ENCODE data around the gene IFI6.
"Not testable (repeated sequence)": the region's sequence is repeated elsewhere in the genome, so short reads cannot be mapped to it uniquely, and the experiment has no call there.

IFI6 gene

GRCh38 chr1:27627733-27628132 lies 44.3 kb downstream of the IFI6 start:
- not testable (repeated sequence) for DNase-seq (ENCODE audit: low spot score)

- no peak for DNase-seq (ENCODE audit: low spot score)
These were observed 44.9 kb downstream of the IFI6 start for GRCh38 chr1:27627061-27627460.

- no peak for DNase-seq (ENCODE audit: low spot score)
These were observed 45.7 kb downstream of the IFI6 start for GRCh38 chr1:27626031-27626935.

GRCh38 chr1:27624467-27625178 lies 47.4 kb downstream of the IFI6 start:
- no peak for DNase-seq (ENCODE audit: low spot score)

GRCh38 chr1:27623327-27624212 lies 48.4 kb downstream of the IFI6 start:
- no peak for DNase-seq (ENCODE audit: low spot score)

- DNase-seq (ENCODE audit: low spot score): peak; percentile 43
These were observed 49.2 kb downstream of the IFI6 start for GRCh38 chr1:27622828-27623227.

- DNase-seq (ENCODE audit: low spot score): no peak
These were observed 50.7 kb downstream of the IFI6 start for GRCh38 chr1:27621051-27621920.

GRCh38 chr1:27619782-27620438 lies 52.1 kb downstream of the IFI6 start:
- not testable (repeated sequence) for DNase-seq (ENCODE audit: low spot score)

- DNase-seq (ENCODE audit: low spot score): no peak
These were observed 53.5 kb downstream of the IFI6 start for GRCh38 chr1:27618341-27619082.

- no peak for DNase-seq (ENCODE audit: low spot score)
These were observed 54.6 kb downstream of the IFI6 start for GRCh38 chr1:27617420-27617819.

GRCh38 chr1:27616441-27616840 lies 55.6 kb downstream of the IFI6 start:
- no peak for DNase-seq (ENCODE audit: low spot score)
